ENCODE measurements around the gene PDCD4. TPM values are rescaled to one million over a fixed set of nuclear protein-coding genes. Genes with fewer than 3 reads are reported as not detected.

The PDCD4 gene
- total RNA-seq, 1 experiment from 2014 or later = 63.0 TPM

DNA sequence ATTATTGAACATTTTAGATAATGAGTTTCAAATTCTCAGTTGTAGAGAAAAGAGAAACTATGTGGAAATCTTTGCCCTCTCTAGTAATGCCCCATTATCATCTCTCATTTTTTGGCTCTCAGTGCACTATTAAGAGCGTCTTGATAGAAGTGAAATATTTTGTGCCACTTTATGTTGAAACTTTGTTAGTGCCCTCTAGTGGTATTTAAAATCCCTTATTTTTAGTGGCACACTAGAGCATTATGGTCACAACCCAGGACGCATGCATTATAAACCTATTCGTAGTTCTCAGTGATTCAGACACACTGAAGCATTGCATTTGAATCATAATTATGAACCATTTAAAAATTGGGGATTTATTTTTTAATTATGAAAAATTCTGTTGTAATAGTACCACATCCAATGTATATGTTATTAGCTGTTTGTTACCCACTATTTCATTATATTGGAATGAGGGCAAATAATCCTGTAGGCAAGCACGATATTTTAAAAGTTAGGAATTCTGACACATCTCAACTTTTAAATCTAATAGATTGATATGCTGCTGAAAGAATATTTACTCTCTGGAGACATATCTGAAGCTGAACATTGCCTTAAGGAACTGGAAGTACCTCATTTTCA is 21.9 kb downstream of the PDCD4 start (continued):
- TF ChIP-seq, protein P1, sequence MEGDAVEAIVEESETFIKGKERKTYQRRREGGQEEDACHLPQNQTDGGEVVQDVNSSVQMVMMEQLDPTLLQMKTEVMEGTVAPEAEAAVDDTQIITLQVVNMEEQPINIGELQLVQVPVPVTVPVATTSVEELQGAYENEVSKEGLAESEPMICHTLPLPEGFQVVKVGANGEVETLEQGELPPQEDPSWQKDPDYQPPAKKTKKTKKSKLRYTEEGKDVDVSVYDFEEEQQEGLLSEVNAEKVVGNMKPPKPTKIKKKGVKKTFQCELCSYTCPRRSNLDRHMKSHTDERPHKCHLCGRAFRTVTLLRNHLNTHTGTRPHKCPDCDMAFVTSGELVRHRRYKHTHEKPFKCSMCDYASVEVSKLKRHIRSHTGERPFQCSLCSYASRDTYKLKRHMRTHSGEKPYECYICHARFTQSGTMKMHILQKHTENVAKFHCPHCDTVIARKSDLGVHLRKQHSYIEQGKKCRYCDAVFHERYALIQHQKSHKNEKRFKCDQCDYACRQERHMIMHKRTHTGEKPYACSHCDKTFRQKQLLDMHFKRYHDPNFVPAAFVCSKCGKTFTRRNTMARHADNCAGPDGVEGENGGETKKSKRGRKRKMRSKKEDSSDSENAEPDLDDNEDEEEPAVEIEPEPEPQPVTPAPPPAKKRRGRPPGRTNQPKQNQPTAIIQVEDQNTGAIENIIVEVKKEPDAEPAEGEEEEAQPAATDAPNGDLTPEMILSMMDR (IDR thresholded peaks at IDR 0.05 in 2 of 3, conservative IDR thresholded peaks at IDR 0.05 in 1 of 3; ENCODE audit: borderline replicate concordance in 1 of 3, insufficient read depth in 1 of 3, low read depth in 2 of 3, low read length in 2 of 3) = peak; percentile 56 to 78 (median 73)
- TF ChIP-seq, protein P2, sequence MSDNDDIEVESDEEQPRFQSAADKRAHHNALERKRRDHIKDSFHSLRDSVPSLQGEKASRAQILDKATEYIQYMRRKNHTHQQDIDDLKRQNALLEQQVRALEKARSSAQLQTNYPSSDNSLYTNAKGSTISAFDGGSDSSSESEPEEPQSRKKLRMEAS (IDR thresholded peaks at IDR 0.05) = 0 out of 2 replicates have a peak, but pooled peaks have one; percentile 31
- TF ChIP-seq FOSL1 (IDR thresholded peaks at IDR 0.05; ENCODE audit: low read depth) (0 out of 2 replicates have a peak, but pooled peaks have one; percentile 17), JUND (IDR thresholded peaks at IDR 0.05) (no peak), POLR2AphosphoS5 (IDR thresholded peaks at IDR 0.05; ENCODE audit: low read depth, low read length) (no peak), CBX3 (IDR thresholded peaks at IDR 0.05; ENCODE audit: low read depth) (0 out of 2 replicates have a peak, but pooled peaks have one; percentile 59), EGR1 (IDR thresholded peaks at IDR 0.05; ENCODE audit: low read depth) (0 out of 2 replicates have a peak, but pooled peaks have one; percentile 23), ELF1 (IDR thresholded peaks at IDR 0.05; ENCODE audit: borderline replicate concordance, low read depth) (no peak), ATF3 (IDR thresholded peaks at IDR 0.05) (no peak), SIN3A (IDR thresholded peaks at IDR 0.05; ENCODE audit: low read depth) (no peak), EZH2phosphoT487 (IDR thresholded peaks at IDR 0.05; ENCODE audit: borderline replicate concordance) (no peak), RAD21 (IDR thresholded peaks at IDR 0.05; ENCODE audit: low read depth) (peak; percentile 77), CEBPB (IDR thresholded peaks at IDR 0.05; ENCODE audit: low read depth) (peak; percentile 56)
- TF ChIP-seq, protein P3, sequence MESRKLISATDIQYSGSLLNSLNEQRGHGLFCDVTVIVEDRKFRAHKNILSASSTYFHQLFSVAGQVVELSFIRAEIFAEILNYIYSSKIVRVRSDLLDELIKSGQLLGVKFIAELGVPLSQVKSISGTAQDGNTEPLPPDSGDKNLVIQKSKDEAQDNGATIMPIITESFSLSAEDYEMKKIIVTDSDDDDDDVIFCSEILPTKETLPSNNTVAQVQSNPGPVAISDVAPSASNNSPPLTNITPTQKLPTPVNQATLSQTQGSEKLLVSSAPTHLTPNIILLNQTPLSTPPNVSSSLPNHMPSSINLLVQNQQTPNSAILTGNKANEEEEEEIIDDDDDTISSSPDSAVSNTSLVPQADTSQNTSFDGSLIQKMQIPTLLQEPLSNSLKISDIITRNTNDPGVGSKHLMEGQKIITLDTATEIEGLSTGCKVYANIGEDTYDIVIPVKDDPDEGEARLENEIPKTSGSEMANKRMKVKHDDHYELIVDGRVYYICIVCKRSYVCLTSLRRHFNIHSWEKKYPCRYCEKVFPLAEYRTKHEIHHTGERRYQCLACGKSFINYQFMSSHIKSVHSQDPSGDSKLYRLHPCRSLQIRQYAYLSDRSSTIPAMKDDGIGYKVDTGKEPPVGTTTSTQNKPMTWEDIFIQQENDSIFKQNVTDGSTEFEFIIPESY (IDR thresholded peaks at IDR 0.05; ENCODE audit: extremely low read depth, insufficient replicate concordance, low read length) = no peak

Data from HCT116 (cell line).